GM19328 (cell line): ENCODE data around the gene ARHGAP42.
"Not testable (repeated sequence)": the region's sequence is repeated elsewhere in the genome, so short reads cannot be mapped to it uniquely, and the experiment has no call there.

Source experiments
- ATAC-seq: cut with Tn5 transposase; IDR thresholded peaks from one replicate; pipeline ENCODE4 v1.9.1; 2021; ENCODE audit warnings: mild to moderate bottlenecking, moderate library complexity; ENCODE audit not compliant: unreplicated experiment

ARHGAP42 gene

GRCh38 chr11:100863080-100863581, 176.0 kb downstream of the ARHGAP42 start:
- peak; percentile 54 for ATAC-seq

GRCh38 chr11:100865443-100866065, 178.5 kb downstream of the ARHGAP42 start:
- ATAC-seq, result no peak

- ATAC-seq, result peak; percentile 57
These were observed 179.4 kb downstream of the ARHGAP42 start for GRCh38 chr11:100866453-100866852.

DNA sequence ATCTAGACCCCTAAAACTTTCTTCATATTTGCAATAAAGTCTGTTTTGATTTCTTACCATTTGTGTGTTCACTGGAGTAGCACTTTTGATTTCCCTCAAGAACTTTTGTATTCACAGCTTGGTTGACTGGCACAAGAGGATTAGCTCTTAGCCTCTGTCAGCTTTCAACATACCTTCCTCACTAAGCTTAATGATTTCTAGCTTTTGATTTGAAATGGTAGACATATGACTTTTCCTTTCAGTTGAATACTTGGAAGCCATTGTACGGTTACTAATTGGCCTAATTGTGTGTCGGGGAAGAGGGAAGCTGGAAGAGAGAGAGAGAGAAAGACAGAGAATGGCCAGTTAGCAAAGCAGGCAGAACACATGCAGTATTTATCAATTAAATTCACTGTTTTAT, 180.5 kb downstream of the ARHGAP42 start:
- ATAC-seq, result no peak

GRCh38 chr11:100869328-100869727, 182.2 kb downstream of the ARHGAP42 start:
- no peak for ATAC-seq

- no peak for ATAC-seq
These were observed 183.1 kb downstream of the ARHGAP42 start for GRCh38 chr11:100870138-100870537.

DNA sequence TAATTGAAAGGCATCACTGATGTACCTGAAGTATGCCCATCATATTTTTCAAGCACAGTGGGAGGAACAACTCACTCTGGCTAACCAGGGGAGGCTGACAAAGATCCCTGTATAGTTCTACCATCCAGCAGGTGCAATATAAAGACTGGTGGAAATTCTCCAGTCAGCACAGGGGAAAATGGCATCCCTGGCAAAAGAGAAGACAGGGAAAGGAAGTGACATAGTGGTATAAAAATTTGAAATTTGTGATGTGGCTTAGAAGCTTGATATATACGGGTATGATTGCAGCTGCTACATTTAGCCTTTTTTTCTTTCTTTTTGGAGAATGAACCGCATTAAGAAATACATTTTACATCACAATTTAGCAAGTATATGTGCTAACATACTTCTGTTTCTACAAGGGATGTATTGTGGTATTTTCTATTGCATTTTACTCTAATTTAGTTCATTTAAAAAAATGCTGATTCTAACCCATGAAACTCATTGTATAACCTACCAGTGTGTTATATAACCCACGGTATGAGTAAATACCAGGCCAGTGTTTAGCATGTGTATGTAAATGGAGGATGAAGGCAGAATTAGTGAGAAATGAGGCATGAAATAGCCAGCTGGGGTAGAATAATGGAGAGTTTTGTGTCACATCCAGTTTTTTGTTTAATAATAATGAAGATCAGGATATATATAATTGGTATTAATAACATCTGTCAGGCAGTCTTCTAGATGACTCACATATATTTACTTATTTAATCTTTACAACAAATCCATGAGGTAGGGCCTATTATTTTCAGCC, 186.1 kb downstream of the ARHGAP42 start:
- ATAC-seq, result no peak

DNA sequence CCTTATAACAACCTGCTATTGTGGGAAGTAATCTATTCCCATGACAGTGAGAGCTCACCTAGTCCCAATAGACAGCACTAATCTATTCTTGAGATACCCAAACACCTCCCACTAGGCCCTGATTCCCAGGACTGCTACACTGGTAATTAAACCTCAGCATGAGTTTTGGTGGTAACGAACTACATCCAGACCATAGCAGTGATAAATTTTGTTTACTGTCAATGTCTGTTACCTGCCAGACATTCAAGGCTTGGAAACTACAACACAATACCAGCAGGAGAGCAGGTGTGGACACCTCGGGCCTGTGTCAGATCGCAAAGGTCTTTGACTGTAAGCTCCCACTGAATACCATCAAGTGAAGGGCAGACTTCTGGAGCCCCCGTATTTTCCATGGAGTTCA, 187.1 kb downstream of the ARHGAP42 start:
- no peak for ATAC-seq

- ATAC-seq, result no peak
These were observed 188.4 kb downstream of the ARHGAP42 start for GRCh38 chr11:100875521-100875869.

GRCh38 chr11:100876815-100877520, 189.9 kb downstream of the ARHGAP42 start:
- no peak for ATAC-seq

DNA sequence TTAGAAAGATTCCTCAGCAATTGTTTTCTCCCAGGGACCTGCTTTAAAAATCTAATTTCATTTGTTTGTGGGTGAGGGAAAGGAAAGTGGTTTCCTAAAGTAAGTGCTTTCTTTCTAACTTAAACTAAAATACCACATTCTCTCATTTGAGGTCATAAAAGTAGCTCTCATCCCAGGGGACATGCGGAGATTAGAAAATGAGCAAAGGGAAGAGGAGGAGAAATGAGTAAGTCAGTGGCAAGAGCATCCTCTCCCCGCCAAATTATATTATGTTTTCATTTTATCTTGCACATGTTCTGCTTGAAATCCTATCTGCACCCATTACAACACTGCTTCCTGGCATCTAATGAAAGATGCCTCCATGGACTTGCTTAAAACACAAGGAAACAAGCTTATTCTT, 191.4 kb downstream of the ARHGAP42 start:
- ATAC-seq, result no peak

GRCh38 chr11:100882957-100883356, 195.9 kb downstream of the ARHGAP42 start:
- ATAC-seq, result no peak

GRCh38 chr11:100883830-100884229, 196.7 kb downstream of the ARHGAP42 start:
- no peak for ATAC-seq

DNA sequence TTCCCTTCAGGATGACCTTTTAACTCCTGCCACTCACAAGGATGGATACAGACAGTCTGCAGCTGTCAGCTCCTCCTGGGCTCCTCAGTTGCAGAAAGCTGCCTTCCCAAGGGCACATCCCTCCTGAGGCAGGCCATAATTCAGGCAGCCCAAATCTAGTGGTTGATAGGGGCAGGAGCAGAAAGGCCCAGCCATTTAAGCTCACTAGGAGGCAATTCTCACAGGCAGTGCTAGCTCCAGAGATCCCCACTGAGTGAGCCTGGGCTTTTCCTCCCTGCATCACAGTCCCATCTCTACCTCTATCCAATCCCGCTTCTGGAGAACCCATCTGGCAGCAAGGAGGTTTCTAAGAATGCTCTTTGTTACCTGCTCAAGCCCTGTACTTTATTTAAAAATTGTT, 200.6 kb downstream of the ARHGAP42 start:
- ATAC-seq, result no peak

GRCh38 chr11:100888836-100889235, 201.7 kb downstream of the ARHGAP42 start:
- no peak for ATAC-seq

GRCh38 chr11:100889758-100890157, 202.7 kb downstream of the ARHGAP42 start:
- no peak for ATAC-seq

GRCh38 chr11:100890789-100891188, 203.7 kb downstream of the ARHGAP42 start:
- no peak for ATAC-seq

GRCh38 chr11:100892886-100893285, 205.8 kb downstream of the ARHGAP42 start:
- no peak for ATAC-seq

- no peak for ATAC-seq
These were observed 208.4 kb downstream of the ARHGAP42 start for GRCh38 chr11:100895449-100895848.

GRCh38 chr11:100895976-100896375, 208.9 kb downstream of the ARHGAP42 start:
- not testable (repeated sequence) for ATAC-seq

- ATAC-seq, result not testable (repeated sequence)
These were observed 214.4 kb downstream of the ARHGAP42 start for GRCh38 chr11:100901471-100901870.
